NOMO-1 treated with dmso at 0.1 percent for 144 hours (cell line): Measurements from ENCODE around the gene WTAP.

ENCODE experiments used
- DNase-seq: peaks from one replicate; lab custom pipeline; 2025; ENCODE audit not compliant: unreplicated experiment; lab: John Stamatoyannopoulos, UW

Gene WTAP

DNA sequence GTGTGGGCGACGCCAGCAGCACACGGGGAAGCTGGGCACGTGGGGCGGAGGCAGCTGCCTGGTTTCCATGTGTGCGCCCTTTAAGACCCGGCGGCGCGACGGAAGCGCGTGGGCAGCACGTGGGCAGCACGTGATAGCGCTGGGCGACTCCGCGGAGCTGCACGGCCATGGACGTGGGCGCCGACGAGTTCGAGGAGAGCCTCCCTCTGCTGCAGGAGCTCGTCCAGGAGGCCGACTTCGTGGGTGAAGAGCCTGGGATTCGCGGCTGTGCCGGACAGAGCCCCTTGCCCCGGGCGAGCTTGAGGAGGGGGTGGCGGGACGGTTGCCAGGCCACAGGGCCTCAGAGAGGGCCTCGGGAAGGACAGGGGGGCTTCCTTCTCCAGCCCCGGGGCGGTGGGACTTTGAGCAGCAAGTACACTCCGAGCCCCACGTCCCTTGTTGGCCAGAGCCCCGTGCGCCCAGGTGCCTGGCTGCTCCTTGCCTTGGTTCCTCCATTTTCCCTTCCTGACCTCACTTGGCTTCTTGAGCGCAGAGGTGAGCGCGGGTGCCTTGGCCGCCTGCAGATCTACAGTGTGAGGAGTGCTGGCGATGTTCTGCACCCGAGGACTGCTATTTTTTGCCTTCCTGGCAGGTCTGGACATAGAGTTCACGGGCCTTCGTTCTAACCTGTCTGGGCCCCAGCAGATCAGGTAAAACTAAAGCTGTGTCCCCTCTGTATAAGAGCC lies 73.0 kb downstream of the WTAP start, which contains the start of gene PNLDC1:
Gene PNLDC1, plus strand, starts transcription at position 136 of the 725 bp plus-strand sequence. Its CDS starts 32 bp downstream, at position 168.
- DNase-seq = no peak

DNA sequence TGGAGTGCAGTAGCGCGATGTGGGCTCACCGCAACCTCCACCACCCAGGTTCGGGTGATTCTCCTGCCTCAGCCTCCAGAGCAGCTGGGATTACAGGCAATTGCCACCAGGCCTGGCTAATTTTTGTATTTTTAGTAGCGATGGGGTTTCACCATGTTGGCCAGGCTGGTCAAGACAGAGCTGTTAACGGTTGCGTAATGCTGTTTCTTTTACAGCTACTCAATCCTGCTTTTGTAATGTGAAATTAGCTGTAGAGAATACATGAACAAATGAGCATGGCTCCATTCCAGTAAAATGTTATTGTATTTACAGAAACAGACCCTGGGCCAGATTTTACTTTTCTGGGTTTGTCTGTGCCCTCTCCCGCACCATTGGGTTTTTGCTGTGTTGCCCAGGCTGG lies 74.6 kb downstream of the WTAP start:
- peak; percentile 16 for DNase-seq

DNA sequence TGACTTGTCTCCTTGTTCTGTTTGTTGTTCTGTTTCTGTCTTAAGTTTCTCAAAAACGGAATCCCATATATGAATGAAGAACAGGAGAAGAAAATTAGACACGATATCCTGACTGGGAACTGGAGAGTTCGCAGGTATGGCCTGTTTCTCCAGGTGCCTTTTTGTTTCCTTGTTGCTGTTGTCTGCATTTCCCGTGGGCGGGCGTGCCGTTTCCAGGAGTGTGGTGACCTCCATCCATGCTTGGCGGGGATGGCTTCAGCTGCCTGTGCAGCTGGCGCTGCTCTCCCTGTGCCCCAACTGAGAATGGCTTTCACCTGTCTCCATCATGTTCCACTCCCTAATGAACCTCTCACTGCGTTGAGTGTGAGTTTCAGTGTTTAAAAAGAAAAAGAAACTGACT lies 77.2 kb downstream of the WTAP start:
- no peak for DNase-seq

- no peak for DNase-seq
These were observed 78.2 kb downstream of the WTAP start for GRCh38 chr6:159805440-159806020.
